Measurements from ENCODE around the gene MAMDC4.

- TF ChIP-seq CTCF (IDR thresholded peaks at IDR 0.05) (no peak), POLR2A (IDR thresholded peaks at IDR 0.05) (no peak)
Observed at GRCh38 chr9:136847088-136847825, 4.9 kb upstream of the MAMDC4 start.
